ENCODE results near the gene CTU2. TPM values are rescaled to one million over a fixed set of nuclear protein-coding genes. Genes with fewer than 3 reads are reported as not detected.

Gene CTU2
- total and polyA plus RNA-seq, 9 donors = 0.45 to 36.5 (median 19.5) TPM

DNA sequence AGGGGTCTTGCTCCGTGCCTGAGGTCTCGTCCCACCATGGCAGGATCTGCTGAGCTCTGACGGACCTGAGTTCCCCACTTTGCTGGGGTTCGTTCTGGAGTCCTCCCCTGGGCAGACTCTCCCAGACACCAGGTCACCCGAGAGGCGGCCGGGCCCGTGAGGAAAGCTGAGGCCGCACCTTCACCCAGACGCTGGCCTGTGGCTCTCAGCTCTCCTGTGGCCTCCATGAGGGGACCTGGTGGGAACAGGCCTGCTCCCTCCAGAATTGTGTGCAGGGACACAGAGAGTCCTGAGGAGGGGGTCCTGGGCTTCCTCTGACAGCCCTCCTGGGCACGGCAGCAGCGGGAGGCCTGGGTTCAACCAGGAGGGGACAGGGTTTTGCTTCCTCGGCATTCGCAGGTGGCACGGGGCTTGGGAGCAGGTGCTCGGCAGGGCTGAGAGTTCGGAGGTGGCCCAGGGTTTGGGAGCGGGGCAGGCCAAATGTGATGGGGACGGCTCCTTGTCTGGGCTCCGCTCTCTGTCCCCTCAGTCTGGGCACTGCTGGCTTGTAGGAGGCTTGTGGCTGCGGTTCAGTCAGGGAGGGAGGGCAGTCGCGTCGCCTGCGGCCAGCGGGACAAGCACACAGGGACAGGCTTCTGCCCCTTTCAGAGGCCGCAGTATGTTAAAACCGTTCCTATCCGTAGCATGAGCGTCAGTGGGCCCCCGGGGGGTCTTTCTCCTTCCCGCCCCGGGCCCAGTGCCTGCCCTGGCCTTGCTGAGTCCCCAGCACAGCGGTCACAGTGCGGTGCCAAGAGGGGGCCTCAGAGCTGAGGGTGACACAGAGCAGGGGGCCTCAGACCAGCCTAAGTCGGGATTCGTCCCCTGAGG, 11.8 kb upstream of the CTU2 start:
- Histone ChIP-seq H3K36me3 (peaks cover 2% of the 10 kb centered on the region), H3K4me1 (ENCODE audit: insufficient read depth) (no peaks in the 10 kb centered on the region), H3K9me3 (no peaks in the 10 kb centered on the region), H3K27me3 (peaks cover 2% of the 10 kb centered on the region), H3K27ac (no peak overlapping the region), H3K4me3 (no peak overlapping the region)
- 80 to 83% (median 81%) methylated on average over 26 to 37 of the region's 37 CpGs for WGBS, 3 donors
- intact Hi-C loops (cut with DNase I) = no loop called here
- DNase-seq = no peak
- TF ChIP-seq EP300 (IDR thresholded peaks at IDR 0.05) (no peak), POLR2A (IDR thresholded peaks at IDR 0.05) (no peak)
- TF ChIP-seq, protein P1, sequence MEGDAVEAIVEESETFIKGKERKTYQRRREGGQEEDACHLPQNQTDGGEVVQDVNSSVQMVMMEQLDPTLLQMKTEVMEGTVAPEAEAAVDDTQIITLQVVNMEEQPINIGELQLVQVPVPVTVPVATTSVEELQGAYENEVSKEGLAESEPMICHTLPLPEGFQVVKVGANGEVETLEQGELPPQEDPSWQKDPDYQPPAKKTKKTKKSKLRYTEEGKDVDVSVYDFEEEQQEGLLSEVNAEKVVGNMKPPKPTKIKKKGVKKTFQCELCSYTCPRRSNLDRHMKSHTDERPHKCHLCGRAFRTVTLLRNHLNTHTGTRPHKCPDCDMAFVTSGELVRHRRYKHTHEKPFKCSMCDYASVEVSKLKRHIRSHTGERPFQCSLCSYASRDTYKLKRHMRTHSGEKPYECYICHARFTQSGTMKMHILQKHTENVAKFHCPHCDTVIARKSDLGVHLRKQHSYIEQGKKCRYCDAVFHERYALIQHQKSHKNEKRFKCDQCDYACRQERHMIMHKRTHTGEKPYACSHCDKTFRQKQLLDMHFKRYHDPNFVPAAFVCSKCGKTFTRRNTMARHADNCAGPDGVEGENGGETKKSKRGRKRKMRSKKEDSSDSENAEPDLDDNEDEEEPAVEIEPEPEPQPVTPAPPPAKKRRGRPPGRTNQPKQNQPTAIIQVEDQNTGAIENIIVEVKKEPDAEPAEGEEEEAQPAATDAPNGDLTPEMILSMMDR (IDR thresholded peaks at IDR 0.05) = no peak

- H3K36me3 ChIP-seq = peaks cover 2% of the 10 kb centered on the region
- peaks cover 2% of the 10 kb centered on the region for H3K27me3 ChIP-seq
- no peak overlapping the region for H3K4me3 ChIP-seq
- H3K4me1 ChIP-seq (ENCODE audit: insufficient read depth) = no peaks in the 10 kb centered on the region
- DNase-seq = no peak
- no peak for TF ChIP-seq EP300 (IDR thresholded peaks at IDR 0.05)
- TF ChIP-seq, protein P1 (IDR thresholded peaks at IDR 0.05) = no peak
- no peak for TF ChIP-seq POLR2A (IDR thresholded peaks at IDR 0.05)
- 64 to 75% (median 68%) methylated on average over 9 to 15 of the region's 15 CpGs for WGBS, 3 donors
- H3K9me3 ChIP-seq = no peaks in the 10 kb centered on the region
- no peak overlapping the region for H3K27ac ChIP-seq
- intact Hi-C loops (cut with DNase I) = no loop called here
These were observed 11.1 kb upstream of the CTU2 start for GRCh38 chr16:88695218-88695617.

GRCh38 chr16:88695753-88696152, 10.6 kb upstream of the CTU2 start:
- Histone ChIP-seq H3K27me3 (peaks cover 2% of the 10 kb centered on the region), H3K4me3 (no peak overlapping the region), H3K36me3 (peaks cover 2% of the 10 kb centered on the region), H3K27ac (no peak overlapping the region), H3K4me1 (ENCODE audit: insufficient read depth) (no peaks in the 10 kb centered on the region), H3K9me3 (no peaks in the 10 kb centered on the region)
- TF ChIP-seq EP300 (IDR thresholded peaks at IDR 0.05) (no peak), POLR2A (IDR thresholded peaks at IDR 0.05) (no peak)
- TF ChIP-seq, protein P1 (IDR thresholded peaks at IDR 0.05) = no peak
- 88 to 93% (median 89%) methylated on average over 7 of the region's 7 CpGs for WGBS, 3 donors
- intact Hi-C loops (cut with DNase I) = no loop called here
- no peak for DNase-seq

- intact Hi-C loops (cut with DNase I) = no loop called here
- 73 to 82% (median 79%) methylated on average over 14 of the region's 14 CpGs for WGBS, 3 donors
These were observed 9.9 kb upstream of the CTU2 start for GRCh38 chr16:88696441-88696840.

More at GRCh38 chr16:88696441-88696840, 9.9 kb upstream of the CTU2 start:
- no peak for DNase-seq
- no peak overlapping the region for H3K4me3 ChIP-seq
- H3K27me3 ChIP-seq = no peaks in the 10 kb centered on the region
- peaks cover 2% of the 10 kb centered on the region for H3K4me1 ChIP-seq (ENCODE audit: insufficient read depth)
- H3K36me3 ChIP-seq = peaks cover 2% of the 10 kb centered on the region
- TF ChIP-seq POLR2A (IDR thresholded peaks at IDR 0.05) (no peak), EP300 (IDR thresholded peaks at IDR 0.05) (no peak)
- TF ChIP-seq, protein P1 (IDR thresholded peaks at IDR 0.05) = no peak
- no peaks in the 10 kb centered on the region for H3K9me3 ChIP-seq
- no peak overlapping the region for H3K27ac ChIP-seq
